Measurements from ENCODE around the gene LGALS7. TPM values are rescaled to one million over a fixed set of nuclear protein-coding genes. Genes with fewer than 3 reads are reported as not detected.
"Not testable (repeated sequence)": the region's sequence is repeated elsewhere in the genome, so short reads cannot be mapped to it uniquely, and the experiment has no call there.

Gene LGALS7
- total RNA-seq, result not detected

- 76% methylated on average over 11 of the region's 14 CpGs for WGBS
- Histone ChIP-seq H3K27me3 (replicated peaks; ENCODE audit: insufficient read depth) (no peaks in the 10 kb centered on the region), H3K4me3 (no peak within 1 kb of the TSS), H3K9me3 (no peaks in the 10 kb centered on the region), H3K4me1 (replicated peaks) (no peaks in the 10 kb centered on the region), H3K36me3 (no peaks in the 10 kb centered on the region), H3K27ac (no peak within 1 kb of the TSS)
- no peak for DNase-seq (ENCODE audit: low spot score)
- intact Hi-C loops (cut with DNase I), result no loop called here
- TF ChIP-seq, protein P1, sequence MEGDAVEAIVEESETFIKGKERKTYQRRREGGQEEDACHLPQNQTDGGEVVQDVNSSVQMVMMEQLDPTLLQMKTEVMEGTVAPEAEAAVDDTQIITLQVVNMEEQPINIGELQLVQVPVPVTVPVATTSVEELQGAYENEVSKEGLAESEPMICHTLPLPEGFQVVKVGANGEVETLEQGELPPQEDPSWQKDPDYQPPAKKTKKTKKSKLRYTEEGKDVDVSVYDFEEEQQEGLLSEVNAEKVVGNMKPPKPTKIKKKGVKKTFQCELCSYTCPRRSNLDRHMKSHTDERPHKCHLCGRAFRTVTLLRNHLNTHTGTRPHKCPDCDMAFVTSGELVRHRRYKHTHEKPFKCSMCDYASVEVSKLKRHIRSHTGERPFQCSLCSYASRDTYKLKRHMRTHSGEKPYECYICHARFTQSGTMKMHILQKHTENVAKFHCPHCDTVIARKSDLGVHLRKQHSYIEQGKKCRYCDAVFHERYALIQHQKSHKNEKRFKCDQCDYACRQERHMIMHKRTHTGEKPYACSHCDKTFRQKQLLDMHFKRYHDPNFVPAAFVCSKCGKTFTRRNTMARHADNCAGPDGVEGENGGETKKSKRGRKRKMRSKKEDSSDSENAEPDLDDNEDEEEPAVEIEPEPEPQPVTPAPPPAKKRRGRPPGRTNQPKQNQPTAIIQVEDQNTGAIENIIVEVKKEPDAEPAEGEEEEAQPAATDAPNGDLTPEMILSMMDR (IDR thresholded peaks at IDR 0.05), result no peak
- TF ChIP-seq POLR2AphosphoS5 (IDR thresholded peaks at IDR 0.05), result no peak
- no peak for TF ChIP-seq POLR2A (IDR thresholded peaks at IDR 0.05)
Observed at GRCh38 chr19:38773469-38774177, at the start of gene LGALS7. TSS of gene LGALS7 (minus strand) at chr19:38773517. CDS start at chr19:38773492, 25 bp downstream.

DNA sequence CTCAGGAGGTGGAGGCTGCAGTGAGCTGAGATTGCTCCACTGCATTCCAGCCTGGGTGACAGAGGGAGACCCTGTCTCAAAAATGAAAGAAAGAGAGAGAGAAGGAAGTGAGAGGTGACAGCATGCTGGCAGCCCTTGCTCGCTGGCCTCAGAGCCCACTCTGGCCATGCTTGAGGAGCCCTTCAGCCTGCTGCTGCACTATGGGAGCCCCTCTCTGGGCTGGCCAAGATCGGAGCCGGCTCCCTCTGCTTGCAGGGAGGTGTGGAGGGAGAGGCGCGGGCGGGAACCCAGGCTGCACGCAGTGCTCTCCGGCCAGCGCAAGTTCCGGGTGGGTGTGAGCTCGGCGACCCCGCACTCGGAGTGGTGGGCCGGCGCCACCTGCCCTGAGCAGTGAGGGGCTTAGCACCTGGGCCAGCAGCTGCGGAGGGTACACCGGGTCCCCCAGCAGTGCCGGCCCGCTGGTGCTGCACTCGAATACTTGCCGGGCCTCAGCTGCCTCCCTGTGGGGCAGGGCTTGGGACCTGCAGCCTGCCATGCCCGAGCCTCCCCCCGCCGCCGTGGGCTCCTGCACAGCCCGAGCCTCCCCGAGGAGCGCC, 48.0 kb upstream of the LGALS7 start:
- H3K36me3 ChIP-seq; H3K4me1 ChIP-seq (replicated peaks); intact Hi-C loops (cut with DNase I); H3K27me3 ChIP-seq (replicated peaks; ENCODE audit: insufficient read depth); H3K27ac ChIP-seq; H3K4me3 ChIP-seq; DNase-seq (ENCODE audit: low spot score); H3K9me3 ChIP-seq: not testable (repeated sequence)
- 97% methylated on average over 18 of the region's 29 CpGs for WGBS

DNA sequence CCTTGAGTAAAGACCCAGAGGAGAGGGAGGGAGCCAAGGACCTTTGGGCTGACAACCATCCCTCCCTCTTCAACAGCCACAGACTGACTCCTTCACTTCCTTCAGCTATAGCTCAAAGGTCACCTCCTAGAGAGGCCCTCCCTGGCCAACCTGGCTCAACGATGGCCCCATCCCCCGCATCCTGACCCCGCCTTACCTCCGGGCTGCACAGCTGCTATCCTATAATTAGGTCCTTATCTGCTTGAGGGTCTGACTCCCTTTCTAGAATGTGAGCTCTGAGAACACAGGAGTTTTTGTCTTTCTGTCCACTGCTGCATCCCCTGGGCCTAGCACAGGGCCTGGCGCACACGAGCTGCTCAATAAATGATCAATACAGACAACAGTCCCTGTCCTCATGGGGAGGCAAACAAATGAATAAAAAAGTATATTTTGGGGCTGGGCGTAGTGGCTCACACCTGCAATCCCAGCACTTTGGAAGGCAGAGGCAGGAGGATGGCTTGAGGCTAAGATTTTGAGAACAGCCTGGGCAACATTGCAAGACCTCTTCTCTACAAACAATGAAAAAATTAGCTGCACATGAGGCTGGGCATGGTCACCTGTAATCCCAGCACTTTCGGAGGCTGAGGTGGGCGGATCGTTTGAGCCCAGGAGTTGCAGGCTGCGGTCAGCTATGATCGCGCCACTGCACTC, 46.1 kb upstream of the LGALS7 start:
- Histone ChIP-seq H3K36me3 (peaks cover 0 to 22% of the 10 kb centered on the region in 2 donors), H3K9me3 (no peaks in the 10 kb centered on the region), H3K4me1 (replicated peaks) (no peaks in the 10 kb centered on the region), H3K27ac (no peak overlapping the region), H3K4me3 (no peak overlapping the region), H3K27me3 (replicated peaks; ENCODE audit: insufficient read depth) (no peaks in the 10 kb centered on the region)
- no peak for DNase-seq (ENCODE audit: low spot score)
- 88% methylated on average over 13 of the region's 13 CpGs for WGBS
- TF ChIP-seq POLR2AphosphoS5 (IDR thresholded peaks at IDR 0.05) (no peak), POLR2A (IDR thresholded peaks at IDR 0.05) (no peak)
- TF ChIP-seq, protein P1 (IDR thresholded peaks at IDR 0.05), result no peak
- intact Hi-C loops (cut with DNase I), result no loop called here

- no peak for DNase-seq (ENCODE audit: low spot score)
- intact Hi-C loops (cut with DNase I), result no loop called here
- TF ChIP-seq POLR2AphosphoS5 (IDR thresholded peaks at IDR 0.05) (no peak), POLR2A (IDR thresholded peaks at IDR 0.05) (no peak)
- TF ChIP-seq, protein P1 (IDR thresholded peaks at IDR 0.05), result no peak
- H3K9me3 ChIP-seq, result no peaks in the 10 kb centered on the region
- H3K4me3 ChIP-seq, result no peak overlapping the region
- peaks cover 0 to 16% of the 10 kb centered on the region in 2 donors for H3K36me3 ChIP-seq
- H3K27me3 ChIP-seq (replicated peaks; ENCODE audit: insufficient read depth), result no peaks in the 10 kb centered on the region
- no peaks in the 10 kb centered on the region for H3K4me1 ChIP-seq (replicated peaks)
- WGBS, result 92% methylated on average over 15 of the region's 15 CpGs
- H3K27ac ChIP-seq, result no peak overlapping the region
Observed at GRCh38 chr19:38817081-38817480, 43.8 kb upstream of the LGALS7 start.

DNA sequence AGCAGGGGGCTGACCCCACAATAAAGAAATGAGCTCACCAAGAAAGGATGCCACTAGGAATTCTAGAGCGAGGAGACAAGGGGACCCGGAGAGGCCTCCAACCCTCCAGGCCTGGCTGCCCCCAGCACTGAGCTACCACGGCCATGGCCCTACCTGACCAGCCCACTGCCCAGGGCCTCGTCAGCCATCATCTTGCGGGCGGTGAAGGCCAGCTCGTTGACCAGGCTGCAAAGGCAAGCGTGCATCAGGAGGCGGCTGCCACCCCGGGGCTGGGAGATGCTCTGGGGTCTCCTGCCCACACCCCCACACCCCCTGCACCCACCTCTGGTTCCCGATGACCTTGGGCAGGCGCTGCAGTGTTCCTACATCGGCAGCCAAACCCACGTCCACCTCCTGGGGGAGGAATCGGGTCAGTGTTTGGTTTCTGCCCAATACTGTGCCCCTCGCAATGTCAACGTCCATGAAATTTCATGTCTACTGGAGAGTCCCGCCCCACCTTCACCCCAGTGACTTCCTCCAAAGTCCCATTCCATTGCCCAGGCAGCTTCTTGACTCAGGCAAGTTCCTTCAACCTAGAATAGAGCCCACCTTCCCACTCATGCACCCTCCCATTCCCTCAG, 42.9 kb upstream of the LGALS7 start:
- Histone ChIP-seq H3K4me3 (no peak overlapping the region), H3K9me3 (no peaks in the 10 kb centered on the region), H3K4me1 (replicated peaks) (no peaks in the 10 kb centered on the region), H3K36me3 (peaks cover 0 to 16% of the 10 kb centered on the region in 2 donors), H3K27ac (no peak overlapping the region), H3K27me3 (replicated peaks; ENCODE audit: insufficient read depth) (no peaks in the 10 kb centered on the region)
- TF ChIP-seq, protein P1 (IDR thresholded peaks at IDR 0.05), result no peak
- TF ChIP-seq POLR2A (IDR thresholded peaks at IDR 0.05), result no peak
- DNase-seq (ENCODE audit: low spot score), result no peak
- intact Hi-C loops (cut with DNase I), result no loop called here
- WGBS, result 90% methylated on average over 18 of the region's 18 CpGs

Measured in prostate gland (tissue), 2 donors.